CD4-positive, alpha-beta T cell treated with Interleukin-15 for 1 hour (primary cell): ENCODE data around the gene STUM.
A peak's percentile ranks its signal among the peaks of the same experiment; 100 is the strongest.

Experiments
- DNase-seq: peaks from one replicate; pipeline ENCODE4 v3.0.0-alpha.2; 2020

The STUM gene

GRCh38 chr1:226656601-226657277 is 108.2 kb downstream of the STUM start:
- DNase-seq: peak; percentile 68

- no peak for DNase-seq
These were observed 109.5 kb downstream of the STUM start for GRCh38 chr1:226657895-226658545.

- DNase-seq: no peak
These were observed 110.1 kb downstream of the STUM start for GRCh38 chr1:226658546-226659125.
